BLaER1 treated with 17β-estradiol and CSF1 and Interleukin-3, amounts not matched to agents 10 nM and 100 nM (cell line): ENCODE measurements around the gene ZBTB7C.

Experiments used
- H3K27ac ChIP-seq, 11 experiments: shearing (Covaris generic); formaldehyde crosslinking; 2 replicates each; pipeline ENCODE4 v1.8.1; 2022
- H3K27me3 ChIP-seq, 11 experiments: shearing (Covaris generic); formaldehyde crosslinking; 2 replicates each; pipeline ENCODE4 v1.8.1; 2022
- H3K36me3 ChIP-seq, 11 experiments: shearing (Covaris generic); formaldehyde crosslinking; 2 replicates each; pipeline ENCODE4 v1.8.1; 2022
- H3K4me1 ChIP-seq, 10 experiments: shearing (Covaris generic); formaldehyde crosslinking; 2 replicates each; pipeline ENCODE4 v1.8.1; 2022
- H3K4me2 ChIP-seq, 11 experiments: shearing (Covaris generic); formaldehyde crosslinking; 2 replicates each; pipeline ENCODE4 v1.8.1; 2022
- H3K4me3 ChIP-seq, 10 experiments: shearing (Covaris generic); formaldehyde crosslinking; 2 replicates each; pipeline ENCODE4 v1.8.1; 2022
- H3K9ac ChIP-seq, 11 experiments: shearing (Covaris generic); formaldehyde crosslinking; 2 replicates each; pipeline ENCODE4 v1.8.1; 2022
- H3K9me3 ChIP-seq, 11 experiments: shearing (Covaris generic); formaldehyde crosslinking; replicated peaks in 1 of 11; 2 replicates each; pipeline ENCODE4 v1.8.1; 2022
- H4K20me1 ChIP-seq, 11 experiments: shearing (Covaris generic); formaldehyde crosslinking; 2 replicates each; pipeline ENCODE4 v1.8.1; 2022
- Cebpa-rat ChIP-seq, 11 experiments: shearing (Covaris generic); IDR thresholded peaks; 2 replicates each; pipeline ENCODE4 v1.8.1; 2022

Gene ZBTB7C

DNA sequence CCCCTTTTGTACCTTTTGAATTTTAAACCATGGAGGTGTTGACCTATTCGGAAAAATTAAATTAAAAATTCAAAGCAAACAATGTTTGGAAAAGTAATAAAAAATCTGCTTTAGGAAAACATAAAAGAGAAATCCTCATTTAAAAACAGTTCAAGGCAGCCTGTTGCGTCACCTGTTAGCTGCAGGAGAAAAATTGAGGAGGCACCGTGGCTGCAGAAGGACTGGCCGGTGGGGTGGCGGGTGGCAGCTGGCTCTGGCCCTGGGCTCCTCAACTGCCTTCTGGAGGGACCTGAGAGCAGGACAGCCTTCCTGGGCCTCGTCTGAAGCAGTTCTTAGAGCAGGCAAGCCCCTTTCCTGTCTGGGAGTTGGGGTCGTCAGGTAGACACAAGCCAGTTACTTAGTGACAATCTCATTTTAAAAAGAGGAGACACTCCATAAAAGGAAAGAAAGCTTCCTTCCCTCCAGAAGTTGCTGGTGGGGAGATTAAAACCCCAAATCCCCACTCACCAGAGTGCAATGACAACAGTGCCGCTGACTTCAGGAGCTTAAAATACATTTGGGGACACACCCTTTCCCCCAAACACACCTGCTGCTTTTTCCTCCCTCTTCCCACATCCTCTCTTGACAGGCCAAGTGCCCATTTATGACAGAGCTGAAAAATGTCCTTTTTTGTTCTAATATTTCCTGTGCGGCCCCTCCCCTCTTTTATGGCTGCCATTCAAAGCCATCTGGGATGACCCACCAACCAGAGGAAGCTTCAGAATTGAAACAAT, 9.7 kb downstream of the ZBTB7C start:
- peak overlapping the region; percentile 12 to 78 (median 68) for H3K4me2 ChIP-seq
- no peaks in the 10 kb centered on the region for H3K36me3 ChIP-seq
- peaks cover 0 to 1% (median 0%) of the 10 kb centered on the region in 11 experiments; a peak in 1 of 22 replicates for H4K20me1 ChIP-seq
- H3K9me3 ChIP-seq, result no peaks in the 10 kb centered on the region
- TF ChIP-seq Cebpa-rat (IDR thresholded peaks at IDR 0.05), result 0 out of 22 replicates have a peak, but pooled peaks of 1 of the 11 experiments have one; percentile 9
- no peak overlapping the region for H3K4me3 ChIP-seq
- peaks cover 11 to 23% (median 14%) of the 10 kb centered on the region in 10 experiments for H3K4me1 ChIP-seq
- no peak overlapping the region for H3K27ac ChIP-seq
- H3K27me3 ChIP-seq, result peaks cover 0 to 11% (median 3%) of the 10 kb centered on the region in 11 experiments; a peak in 8 of 22 replicates
- H3K9ac ChIP-seq, result no peak overlapping the region

DNA sequence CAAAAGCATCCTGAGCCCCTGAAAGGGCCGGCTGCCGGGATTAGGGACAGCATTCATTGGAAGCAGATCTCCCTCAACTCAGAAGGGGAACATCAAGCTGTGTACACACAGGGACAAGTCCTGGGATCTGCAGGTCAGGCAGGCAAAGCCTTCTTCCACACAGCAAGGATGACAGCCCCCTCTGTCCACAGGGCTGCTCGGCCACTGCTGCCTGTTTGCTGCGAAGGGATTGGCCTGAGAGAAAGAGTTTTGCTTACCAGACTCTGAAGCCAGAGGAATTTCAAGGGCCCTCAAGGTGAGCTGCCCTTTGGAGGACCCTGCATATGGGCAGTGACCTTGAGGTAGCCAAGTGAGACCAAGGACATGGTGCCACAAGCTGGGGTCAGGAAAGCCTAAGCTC, 11.1 kb downstream of the ZBTB7C start:
- Histone ChIP-seq H4K20me1 (no peaks in the 10 kb centered on the region; a peak in 1 of 22 replicates), H3K27ac (no peak overlapping the region), H3K9ac (no peak overlapping the region), H3K4me3 (no peak overlapping the region), H3K4me2 (no peak overlapping the region), H3K27me3 (peaks cover 0 to 6% (median 0%) of the 10 kb centered on the region in 11 experiments; a peak in 1 of 22 replicates), H3K4me1 (peaks cover 11 to 30% (median 14%) of the 10 kb centered on the region in 10 experiments), H3K9me3 (no peaks in the 10 kb centered on the region), H3K36me3 (no peaks in the 10 kb centered on the region)
- no peak for TF ChIP-seq Cebpa-rat (IDR thresholded peaks at IDR 0.05)

DNA sequence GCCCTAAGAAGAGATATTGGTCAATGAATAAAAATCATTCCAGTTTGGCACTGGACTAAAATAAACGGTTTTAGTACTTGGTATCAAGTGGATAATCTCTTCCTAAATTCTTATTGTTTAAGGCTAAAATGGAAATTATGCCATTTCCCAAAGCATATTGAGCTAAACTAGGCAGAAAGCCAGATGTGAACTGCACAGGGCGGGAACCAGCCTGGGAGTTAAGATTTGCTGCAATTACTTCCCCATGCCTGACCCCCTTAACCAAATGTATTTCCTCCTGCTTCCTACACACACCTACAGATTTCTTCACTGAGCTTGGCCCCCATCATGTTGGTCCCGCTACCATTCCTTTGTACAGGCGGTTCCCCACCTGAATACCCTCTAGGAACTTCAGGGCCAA, 12.2 kb downstream of the ZBTB7C start:
- Histone ChIP-seq H3K9ac (no peak overlapping the region), H3K4me2 (no peak overlapping the region), H3K36me3 (no peaks in the 10 kb centered on the region), H4K20me1 (no peaks in the 10 kb centered on the region; a peak in 1 of 22 replicates), H3K9me3 (no peaks in the 10 kb centered on the region), H3K27me3 (peaks cover 0 to 6% (median 0%) of the 10 kb centered on the region in 11 experiments; a peak in 1 of 22 replicates), H3K4me3 (no peak overlapping the region), H3K4me1 (peaks cover 11 to 39% (median 14%) of the 10 kb centered on the region in 10 experiments), H3K27ac (no peak overlapping the region)
- no peak for TF ChIP-seq Cebpa-rat (IDR thresholded peaks at IDR 0.05)

DNA sequence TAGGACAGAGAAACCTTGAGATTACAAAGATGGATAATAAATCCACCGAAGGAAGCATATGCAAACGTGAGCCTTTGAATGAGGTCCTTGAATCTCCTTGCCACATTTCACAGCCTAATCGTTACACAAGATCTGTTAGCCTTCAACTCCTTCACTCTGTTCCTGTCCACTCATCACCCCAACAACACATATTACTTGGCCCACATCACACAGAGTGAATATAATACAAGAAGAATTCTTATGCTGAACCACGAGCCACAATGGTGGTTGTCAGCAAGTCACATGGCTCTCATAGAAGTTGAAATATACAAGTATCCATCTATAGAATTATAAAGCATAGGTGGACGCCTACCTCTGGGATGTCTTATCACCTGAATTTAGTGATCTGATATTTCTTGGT, 12.6 kb downstream of the ZBTB7C start:
- Histone ChIP-seq H3K4me2 (no peak overlapping the region), H3K9ac (no peak overlapping the region), H3K27me3 (peaks cover 0 to 6% (median 0%) of the 10 kb centered on the region in 11 experiments; a peak in 1 of 22 replicates), H3K4me3 (no peak overlapping the region), H3K9me3 (no peaks in the 10 kb centered on the region), H3K4me1 (peaks cover 11 to 39% (median 14%) of the 10 kb centered on the region in 10 experiments), H3K27ac (no peak overlapping the region), H3K36me3 (no peaks in the 10 kb centered on the region), H4K20me1 (no peaks in the 10 kb centered on the region; a peak in 1 of 22 replicates)
- no peak for TF ChIP-seq Cebpa-rat (IDR thresholded peaks at IDR 0.05)

DNA sequence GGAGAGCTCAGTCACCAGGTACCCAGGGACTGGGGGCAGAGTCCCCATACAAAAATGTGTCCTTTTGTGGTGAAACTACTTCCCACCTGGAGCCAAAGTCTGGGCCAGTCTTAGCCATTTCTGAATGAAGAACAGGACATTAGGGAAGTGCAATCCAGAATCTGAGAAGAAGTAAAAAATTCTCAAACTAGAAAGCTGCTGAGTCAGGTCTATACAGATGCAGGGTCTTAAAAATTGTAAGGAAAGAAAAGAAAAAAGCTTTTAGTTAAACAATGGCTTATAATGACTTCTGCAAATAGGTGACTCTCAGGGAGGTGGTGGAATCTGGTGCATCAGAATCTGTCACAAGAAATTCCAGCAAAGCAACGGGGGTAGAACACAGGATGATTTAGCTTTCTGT, 13.5 kb downstream of the ZBTB7C start:
- Histone ChIP-seq H3K9me3 (no peaks in the 10 kb centered on the region), H3K4me2 (peak overlapping the region in 2 of 11 experiments; percentile 28 to 42; a peak in 2 of 22 replicates), H3K27ac (no peak overlapping the region), H3K4me1 (peaks cover 11 to 39% (median 14%) of the 10 kb centered on the region in 10 experiments), H3K27me3 (peaks cover 0 to 6% (median 0%) of the 10 kb centered on the region in 11 experiments; a peak in 1 of 22 replicates), H3K4me3 (no peak overlapping the region), H3K9ac (no peak overlapping the region), H3K36me3 (no peaks in the 10 kb centered on the region), H4K20me1 (no peaks in the 10 kb centered on the region; a peak in 1 of 22 replicates)
- no peak for TF ChIP-seq Cebpa-rat (IDR thresholded peaks at IDR 0.05)

DNA sequence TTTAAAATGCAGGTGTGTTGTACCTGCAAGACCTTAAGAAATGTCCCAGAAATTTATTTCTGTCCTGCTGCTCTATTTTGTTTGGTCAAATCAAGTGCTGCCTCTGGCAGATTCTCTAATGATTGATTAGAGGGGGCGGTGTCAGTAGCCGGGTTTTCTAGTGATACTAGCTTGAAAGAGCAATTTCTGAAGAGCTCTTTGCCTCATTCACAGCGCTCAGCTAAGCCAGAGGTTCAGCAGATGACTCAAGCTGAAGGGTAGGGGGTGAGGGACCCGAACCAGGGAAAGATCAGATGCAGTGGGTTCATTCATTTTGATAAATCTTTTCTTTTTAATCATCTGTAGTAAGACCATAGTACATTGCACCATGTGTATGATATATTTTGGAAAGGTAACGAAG, 15.0 kb downstream of the ZBTB7C start:
- Histone ChIP-seq H3K4me3 (no peak overlapping the region), H3K27me3 (peaks cover 0 to 6% (median 0%) of the 10 kb centered on the region in 11 experiments; a peak in 1 of 22 replicates), H3K36me3 (no peaks in the 10 kb centered on the region), H3K9ac (no peak overlapping the region), H3K27ac (no peak overlapping the region), H3K4me2 (no peak overlapping the region), H3K4me1 (peaks cover 0 to 26% (median under 1%) of the 10 kb centered on the region in 10 experiments; a peak in 12 of 20 replicates), H4K20me1 (no peaks in the 10 kb centered on the region), H3K9me3 (no peaks in the 10 kb centered on the region)
- TF ChIP-seq Cebpa-rat (IDR thresholded peaks at IDR 0.05), result no peak

DNA sequence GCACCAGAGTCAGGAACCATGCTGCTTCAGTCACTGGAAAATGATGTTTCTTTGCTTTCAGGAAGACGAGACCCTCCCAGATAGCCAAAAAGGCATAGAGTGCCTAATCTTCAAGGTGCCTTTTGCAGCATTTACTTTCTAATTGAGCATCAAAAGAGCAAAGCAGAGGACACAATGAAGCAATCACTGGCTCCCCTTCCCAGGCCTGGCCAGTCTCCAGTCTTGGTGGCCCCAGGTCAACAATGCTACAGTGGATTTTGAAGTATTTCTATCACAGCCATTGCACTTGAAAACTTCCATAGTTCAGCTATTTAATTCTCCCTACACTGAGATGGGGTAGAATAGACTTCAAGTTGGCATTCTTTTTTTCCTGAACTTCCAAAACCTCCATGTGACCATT, 15.4 kb downstream of the ZBTB7C start:
- no peaks in the 10 kb centered on the region for H4K20me1 ChIP-seq
- peaks cover 0 to 6% (median 0%) of the 10 kb centered on the region in 11 experiments; a peak in 1 of 22 replicates for H3K27me3 ChIP-seq
- H3K9ac ChIP-seq, result no peak overlapping the region
- H3K4me1 ChIP-seq, result peaks cover 0 to 26% (median 0%) of the 10 kb centered on the region in 10 experiments; a peak in 6 of 20 replicates
- TF ChIP-seq Cebpa-rat (IDR thresholded peaks at IDR 0.05), result no peak
- H3K4me2 ChIP-seq, result peak overlapping the region in 3 of 11 experiments; percentile 39 to 46 (median 40); a peak in 6 of 22 replicates
- no peaks in the 10 kb centered on the region for H3K36me3 ChIP-seq
- no peaks in the 10 kb centered on the region for H3K9me3 ChIP-seq
- H3K27ac ChIP-seq, result no peak overlapping the region
- H3K4me3 ChIP-seq, result no peak overlapping the region

DNA sequence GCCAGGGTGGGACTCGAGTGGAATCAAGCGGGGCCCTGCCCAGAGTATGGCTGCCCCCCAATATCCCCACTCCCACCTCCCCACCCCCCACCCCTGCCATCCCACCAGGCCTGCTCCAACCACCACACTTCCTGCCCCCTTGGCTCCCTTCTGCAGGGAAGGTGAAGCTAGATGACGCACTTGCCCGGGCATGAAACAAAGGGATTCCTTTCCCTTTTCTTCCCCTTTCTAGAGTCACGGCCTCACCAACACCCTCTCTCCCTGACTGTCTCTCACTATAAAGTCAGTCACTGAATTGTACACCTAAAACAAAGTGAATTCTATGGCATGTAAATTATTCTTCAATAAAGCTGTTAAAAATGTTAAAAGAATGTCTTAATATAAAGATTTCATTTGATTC, 16.0 kb downstream of the ZBTB7C start:
- H3K27ac ChIP-seq, result no peak overlapping the region
- H3K36me3 ChIP-seq, result no peaks in the 10 kb centered on the region
- no peak overlapping the region for H3K9ac ChIP-seq
- peaks cover 0 to 26% (median 0%) of the 10 kb centered on the region in 10 experiments; a peak in 6 of 20 replicates for H3K4me1 ChIP-seq
- H3K9me3 ChIP-seq, result no peaks in the 10 kb centered on the region
- no peak overlapping the region for H3K4me3 ChIP-seq
- peak overlapping the region in 3 of 11 experiments; percentile 39 to 46 (median 42); a peak in 7 of 22 replicates for H3K4me2 ChIP-seq
- H4K20me1 ChIP-seq, result no peaks in the 10 kb centered on the region
- peaks cover 0 to 4% (median 0%) of the 10 kb centered on the region in 11 experiments; a peak in 1 of 22 replicates for H3K27me3 ChIP-seq
- no peak for TF ChIP-seq Cebpa-rat (IDR thresholded peaks at IDR 0.05)

DNA sequence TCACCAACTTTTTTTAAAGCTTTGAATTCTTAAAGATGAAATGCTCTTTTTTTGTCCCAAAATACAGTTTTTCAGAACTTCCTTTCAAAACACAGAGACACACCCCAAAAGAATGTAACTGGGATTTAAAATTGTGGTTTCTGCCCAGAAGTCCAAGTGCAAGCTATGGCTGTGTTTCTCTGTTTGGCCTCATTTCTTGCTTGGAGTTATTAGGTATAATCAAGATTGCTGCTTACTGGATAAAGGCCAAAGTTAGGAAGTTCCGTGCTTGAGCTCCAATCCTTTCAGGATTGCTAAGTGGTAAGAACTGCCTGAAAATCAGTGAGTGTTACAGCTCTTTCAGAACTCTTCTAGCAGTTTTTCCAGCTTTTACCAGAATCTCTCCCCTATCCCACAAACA, 16.9 kb downstream of the ZBTB7C start:
- H3K4me1 ChIP-seq, result peaks cover 0 to 26% (median 0%) of the 10 kb centered on the region in 10 experiments; a peak in 6 of 20 replicates
- H3K27me3 ChIP-seq, result no peaks in the 10 kb centered on the region
- H3K9ac ChIP-seq, result no peak overlapping the region
- H3K36me3 ChIP-seq, result no peaks in the 10 kb centered on the region
- no peak for TF ChIP-seq Cebpa-rat (IDR thresholded peaks at IDR 0.05)
- H3K27ac ChIP-seq, result no peak overlapping the region
- H3K4me2 ChIP-seq, result peak overlapping the region in 3 of 11 experiments; percentile 29 to 42 (median 30); a peak in 3 of 22 replicates
- H4K20me1 ChIP-seq, result no peaks in the 10 kb centered on the region
- H3K4me3 ChIP-seq, result no peak overlapping the region
- H3K9me3 ChIP-seq, result no peaks in the 10 kb centered on the region
